Upper lobe of left lung (tissue), 4 donors: Measurements from ENCODE around the gene ZDHHC14.

Experiments
- CTCF ChIP-seq, 6 experiments: fragments of 450-650 bp in 4 of 6; fragments of 200-600 bp in 2 of 6; sonication (generic) in 2 of 6; IDR thresholded peaks; one replicate each; pipeline ENCODE4 v1.5.1; 2016 to 2019; ENCODE audit warnings: antibody characterized with exemption in 6 of 6
- EP300 ChIP-seq, 4 donors: sonication (generic); formaldehyde crosslinking; IDR thresholded peaks; one replicate each; pipeline ENCODE4 v1.5.1; 2017; ENCODE audit warnings: antibody characterized with exemption in 4 of 4, control low read depth in 2 of 4

GRCh38 chr6:157432231-157432891 lies 51.4 kb downstream of the ZDHHC14 start:
- TF ChIP-seq CTCF (IDR thresholded peaks at IDR 0.05), result no peak
- no peak for TF ChIP-seq EP300 (IDR thresholded peaks at IDR 0.05)
